Trophoblast cell (in vitro differentiated cells and primary cell): ENCODE data around the gene FAM47E.
"Not testable (repeated sequence)": the region's sequence is repeated elsewhere in the genome, so short reads cannot be mapped to it uniquely, and the experiment has no call there.

Source experiments
- DNase-seq, 2 donors: peaks; one replicate each; pipeline ENCODE4 v3.0.0-alpha.2; 2016
- H2AFZ ChIP-seq: 2 replicates; pipeline ENCODE4 v1.6.1; 2013; ENCODE audit warnings: low read length, moderate library complexity, mild to moderate bottlenecking; ENCODE audit not compliant: insufficient read depth, poor library complexity
- H2AK5ac ChIP-seq: 2 replicates; pipeline ENCODE4 v1.6.1; 2013; ENCODE audit warnings: mild to moderate bottlenecking, low read length
- H2BK120ac ChIP-seq: 2 replicates; pipeline ENCODE4 v1.6.1; 2013; ENCODE audit warnings: low read length, mild to moderate bottlenecking, moderate library complexity; ENCODE audit not compliant: insufficient read depth, poor library complexity
- H2BK12ac ChIP-seq: 2 replicates; pipeline ENCODE4 v1.6.1; 2013; ENCODE audit warnings: mild to moderate bottlenecking, low read length, moderate library complexity
- H2BK5ac ChIP-seq: 2 replicates; pipeline ENCODE4 v1.6.1; 2013; ENCODE audit warnings: low read length, low read depth, moderate library complexity, mild to moderate bottlenecking; ENCODE audit not compliant: poor library complexity
- H3K14ac ChIP-seq: 2 replicates; pipeline ENCODE4 v1.6.1; 2013; ENCODE audit warnings: mild to moderate bottlenecking, low read length
- H3K18ac ChIP-seq: 2 replicates; pipeline ENCODE4 v1.6.1; 2013; ENCODE audit warnings: mild to moderate bottlenecking, low read length
- H3K23ac ChIP-seq: 2 replicates; pipeline ENCODE4 v1.6.1; 2013; ENCODE audit warnings: low read length
- H3K27ac ChIP-seq: 2 replicates; pipeline ENCODE4 v1.5.1; 2013; ENCODE audit warnings: low read depth, mild to moderate bottlenecking, inconsistent platforms, low read length, moderate library complexity
- H3K27me3 ChIP-seq: 2 replicates; pipeline ENCODE4 v1.6.1; 2013; ENCODE audit warnings: inconsistent platforms, mild to moderate bottlenecking, low read length, moderate library complexity; ENCODE audit not compliant: insufficient read depth
- H3K36me3 ChIP-seq, 2 experiments: 1 replicate in 1 of 2; 2 replicates in 1 of 2; pipeline ENCODE4 v1.6.1; 2013; ENCODE audit warnings: low read length in 2 of 2, mild to moderate bottlenecking in 2 of 2, moderate library complexity in 1 of 2; ENCODE audit not compliant: insufficient read depth in 2 of 2, control insufficient read depth in 1 of 2
- H3K4ac ChIP-seq: 2 replicates; pipeline ENCODE4 v1.6.1; 2013; ENCODE audit warnings: low read depth, mild to moderate bottlenecking, low read length, moderate library complexity
- H3K4me1 ChIP-seq, 2 experiments: 1 replicate in 1 of 2; 2 replicates in 1 of 2; pipeline ENCODE4 v1.6.1; 2013; ENCODE audit warnings: low read length in 2 of 2, mild to moderate bottlenecking in 2 of 2, moderate library complexity in 1 of 2; ENCODE audit not compliant: insufficient read depth in 2 of 2, control insufficient read depth in 1 of 2
- H3K4me2 ChIP-seq: 2 replicates; pipeline ENCODE4 v1.6.1; 2013; ENCODE audit warnings: inconsistent platforms, mild to moderate bottlenecking, low read length, moderate library complexity
- H3K4me3 ChIP-seq: 2 replicates; pipeline ENCODE4 v1.5.1; 2013; ENCODE audit warnings: mild to moderate bottlenecking, low read depth, low read length, inconsistent platforms
- H3K79me1 ChIP-seq: one replicate; pipeline ENCODE4 v1.6.1; 2013; ENCODE audit warnings: low read length
- H3K79me2 ChIP-seq: 2 replicates; pipeline ENCODE4 v1.6.1; 2013; ENCODE audit warnings: low read length, mild to moderate bottlenecking; ENCODE audit not compliant: control insufficient read depth, insufficient read depth, poor library complexity
- H3K9ac ChIP-seq: 2 replicates; pipeline ENCODE4 v1.6.1; 2013; ENCODE audit warnings: mild to moderate bottlenecking, low read length
- H3K9me3 ChIP-seq: 2 replicates; pipeline ENCODE4 v1.6.1; 2013; ENCODE audit warnings: low read depth, mild to moderate bottlenecking, control low read depth, inconsistent platforms, low read length; ENCODE audit not compliant: insufficient read depth
- H4K12ac ChIP-seq: 2 replicates; pipeline ENCODE4 v1.6.1; 2013; ENCODE audit warnings: low read depth, mild to moderate bottlenecking, low read length, moderate library complexity
- H4K8ac ChIP-seq: 2 replicates; pipeline ENCODE4 v1.6.1; 2013; ENCODE audit warnings: low read depth, mild to moderate bottlenecking, low read length, moderate library complexity
- H4K91ac ChIP-seq: one replicate; pipeline ENCODE4 v1.6.1; 2013; ENCODE audit warnings: low read depth, mild to moderate bottlenecking, low read length, moderate library complexity
- WGBS: extraction: QIAGEN DNeasy Blood & Tissue Kit; methylation state at CpG from one replicate; pipeline ENCODE4 v1.1.7; 2013; ENCODE audit warnings: missing lambda C conversion rate; ENCODE audit not compliant: insufficient read length, insufficient coverage; ENCODE audit errors: extremely low coverage; 5-methylcytosine and 5-hydroxymethylcytosine counted together

Gene FAM47E

DNA sequence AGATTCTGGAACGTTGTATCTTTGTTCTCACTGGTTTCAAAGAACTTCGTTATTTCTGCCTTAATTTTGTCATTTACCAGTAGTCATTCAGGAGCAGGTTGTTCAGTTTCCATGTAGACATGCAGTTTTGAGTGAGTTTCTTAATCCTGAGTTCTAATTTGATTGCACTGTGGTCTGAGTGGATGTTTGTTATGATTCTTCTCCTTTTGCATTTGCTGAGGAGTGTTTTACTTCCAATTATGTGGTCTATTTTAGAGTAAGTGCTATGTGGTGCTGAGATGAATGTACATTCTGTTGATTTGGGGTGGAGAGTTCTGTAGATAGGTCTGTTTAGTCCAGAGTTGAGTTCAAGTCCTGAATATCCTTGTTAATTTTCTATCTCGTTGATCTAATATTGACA is 36.3 kb downstream of the FAM47E start:
- not testable (repeated sequence) for H3K9ac ChIP-seq, H3K4me3 ChIP-seq, H4K8ac ChIP-seq, H3K4ac ChIP-seq, H3K9me3 ChIP-seq, H3K23ac ChIP-seq, H3K27me3 ChIP-seq, H4K12ac ChIP-seq, H2AK5ac ChIP-seq, H3K27ac ChIP-seq, H2BK12ac ChIP-seq, H3K79me2 ChIP-seq, H3K36me3 ChIP-seq, DNase-seq, H2AFZ ChIP-seq, H3K4me2 ChIP-seq, H2BK5ac ChIP-seq, H4K91ac ChIP-seq, H3K14ac ChIP-seq, H2BK120ac ChIP-seq, H3K4me1 ChIP-seq, H3K79me1 ChIP-seq, H3K18ac ChIP-seq
- no CpG with 5 or more reads among the region's 3 CpGs for WGBS

DNA sequence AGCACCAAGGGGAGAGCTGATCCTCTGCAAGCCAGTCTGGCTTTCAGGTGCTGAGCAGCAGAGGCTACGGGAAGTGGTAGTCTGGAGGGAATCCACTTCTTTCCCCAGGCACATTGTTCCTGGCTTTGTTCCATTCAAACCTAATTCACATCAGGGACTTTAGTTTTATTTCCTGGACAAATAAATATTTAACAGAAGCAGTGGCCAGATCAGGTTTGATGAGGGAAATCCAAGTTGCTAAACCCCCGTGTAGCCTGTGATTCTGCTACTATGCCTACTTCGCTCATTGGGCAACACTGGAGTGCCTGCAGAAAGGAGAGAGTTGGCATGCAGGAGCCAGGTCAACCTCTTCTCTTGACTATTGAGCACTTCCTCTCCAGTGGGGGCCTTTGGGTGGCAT is 41.2 kb downstream of the FAM47E start:
- Histone ChIP-seq H3K9ac (no peak overlapping the region), H4K12ac (no peak overlapping the region), H3K79me2 (no peaks in the 10 kb centered on the region), H4K8ac (no peak overlapping the region), H4K91ac (no peak overlapping the region), H3K14ac (no peak overlapping the region), H3K4me3 (no peak overlapping the region), H2BK5ac (no peak overlapping the region), H3K36me3 (no peaks in the 10 kb centered on the region), H3K79me1 (no peaks in the 10 kb centered on the region), H2AK5ac (no peak overlapping the region), H3K18ac (no peak overlapping the region), H3K27me3 (no peaks in the 10 kb centered on the region), H2AFZ (no peak overlapping the region), H3K4me2 (no peak overlapping the region), H3K9me3 (no peaks in the 10 kb centered on the region), H3K4me1 (no peaks in the 10 kb centered on the region), H3K4ac (no peak overlapping the region), H3K23ac (no peak overlapping the region), H3K27ac (no peak overlapping the region), H2BK120ac (no peak overlapping the region), H2BK12ac (no peak overlapping the region)
- DNase-seq, result no peak
- WGBS, result no CpG with 5 or more reads among the region's 3 CpGs

DNA sequence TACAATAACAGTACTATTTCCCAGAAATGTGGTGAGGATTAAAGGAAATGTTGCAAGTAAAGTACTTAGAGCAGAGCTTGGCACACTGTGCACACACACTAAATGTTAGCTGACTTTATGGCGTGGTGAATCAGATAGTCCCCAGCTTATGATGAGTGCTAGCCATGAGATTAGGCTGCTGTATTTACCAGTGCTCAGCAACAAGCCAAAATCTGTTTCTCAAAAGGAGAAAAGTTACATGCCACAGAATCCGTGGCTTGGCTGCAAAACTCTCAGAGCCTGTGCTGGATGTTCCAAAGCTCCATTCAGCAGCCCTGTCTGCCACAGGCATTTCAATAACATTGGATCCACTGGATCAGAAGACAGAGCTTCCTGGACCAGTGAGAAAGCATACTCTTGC is 42.3 kb downstream of the FAM47E start:
- Histone ChIP-seq H2BK5ac (no peak overlapping the region), H3K14ac (no peak overlapping the region), H2BK120ac (no peak overlapping the region), H2AK5ac (no peak overlapping the region), H3K79me1 (no peaks in the 10 kb centered on the region), H3K4me2 (no peak overlapping the region), H4K8ac (no peak overlapping the region), H3K27ac (no peak overlapping the region), H3K18ac (no peak overlapping the region), H3K4me3 (no peak overlapping the region), H2AFZ (no peak overlapping the region), H3K4me1 (no peaks in the 10 kb centered on the region), H4K91ac (no peak overlapping the region), H3K27me3 (no peaks in the 10 kb centered on the region), H4K12ac (no peak overlapping the region), H3K9ac (no peak overlapping the region), H3K4ac (no peak overlapping the region), H3K9me3 (peaks cover 1% of the 10 kb centered on the region), H3K36me3 (no peaks in the 10 kb centered on the region), H3K23ac (no peak overlapping the region), H3K79me2 (no peaks in the 10 kb centered on the region), H2BK12ac (no peak overlapping the region)
- DNase-seq, result no peak
- WGBS, result no CpG with 5 or more reads among the region's 2 CpGs

DNA sequence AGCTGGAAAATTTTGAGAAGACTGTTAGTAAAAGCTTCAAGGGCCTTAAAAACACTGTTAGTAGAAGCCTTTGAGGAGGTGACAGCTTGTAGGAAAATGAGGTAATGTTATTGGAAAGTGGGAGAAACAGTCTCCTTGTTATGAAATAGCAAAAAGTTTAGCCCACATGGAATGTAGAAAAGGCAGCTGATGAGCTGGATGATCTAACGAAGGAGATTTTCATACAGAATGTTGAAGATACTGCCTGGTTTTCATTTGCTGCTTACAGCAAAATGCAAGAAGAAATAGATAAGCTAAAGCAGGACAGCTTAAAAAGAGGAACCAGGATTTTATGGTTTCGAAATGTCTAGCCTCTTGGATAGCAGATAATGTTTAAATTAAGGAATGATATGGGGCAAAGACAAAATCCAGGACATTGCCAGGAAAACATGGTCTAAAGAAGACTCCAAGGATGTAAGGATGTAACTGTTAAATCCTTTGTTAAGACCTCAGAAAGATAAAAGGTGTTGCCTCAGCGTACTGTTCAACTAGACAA is 44.8 kb downstream of the FAM47E start:
- no peak overlapping the region for H4K91ac ChIP-seq
- H3K27ac ChIP-seq, result no peak overlapping the region
- no peak overlapping the region for H2BK12ac ChIP-seq
- H3K79me2 ChIP-seq, result no peaks in the 10 kb centered on the region
- no peak overlapping the region for H2BK120ac ChIP-seq
- no peak overlapping the region for H2BK5ac ChIP-seq
- H3K79me1 ChIP-seq, result no peaks in the 10 kb centered on the region
- no peak overlapping the region for H3K4me2 ChIP-seq
- H3K9me3 ChIP-seq, result peaks cover 1% of the 10 kb centered on the region
- no peak overlapping the region for H2AK5ac ChIP-seq
- H3K14ac ChIP-seq, result no peak overlapping the region
- no peaks in the 10 kb centered on the region for H3K36me3 ChIP-seq
- H2AFZ ChIP-seq, result no peak overlapping the region
- no peak overlapping the region for H4K8ac ChIP-seq
- no peaks in the 10 kb centered on the region for H3K4me1 ChIP-seq
- H4K12ac ChIP-seq, result no peak overlapping the region
- DNase-seq, result peak in 1 of 2 donors; percentile 67
- H3K27me3 ChIP-seq, result no peaks in the 10 kb centered on the region
- no peak overlapping the region for H3K23ac ChIP-seq
- WGBS, result no CpG with 5 or more reads among the region's 3 CpGs
- H3K4me3 ChIP-seq, result no peak overlapping the region
- H3K9ac ChIP-seq, result no peak overlapping the region
- no peak overlapping the region for H3K4ac ChIP-seq
- H3K18ac ChIP-seq, result no peak overlapping the region
